GM12878 (cell line): ENCODE data around the gene RAB7B. TPM values are rescaled to one million over a fixed set of nuclear protein-coding genes. Genes with fewer than 3 reads are reported as not detected.

Source experiments
- ATAC-seq: fragments of 200-7000 bp; cut with Tn5 transposase; 3 replicates; pipeline ENCODE4 v1.9.1; 2020; ENCODE audit warnings: mild to moderate bottlenecking, moderate library complexity
- BruUV-seq: library from RNA; stranded (reverse); fragments of 400-500 nt; replicated peaks from 2 replicates; lab custom pipeline; 2021; lab: Mats Ljungman, UMichigan
- CTCF ChIA-PET: fragments of 300-600 bp; sonication (Branson Sonifier 250); formaldehyde crosslinking; extraction: SDS; loops from one replicate; lab custom pipeline; 2021; ENCODE audit warnings: inconsistent platforms; lab: Yijun Ruan, JAX
- POLR2A ChIA-PET: fragments of 350-600 bp; formaldehyde crosslinking; extraction: SDS; loops from one replicate; lab custom pipeline; 2021; ENCODE audit warnings: inconsistent platforms; lab: Charles Lee
- RAD21 ChIA-PET: fragments of 300-600 bp; sonication (Branson Sonifier 250); formaldehyde crosslinking; loops from one replicate; lab custom pipeline; 2023; ENCODE audit warnings: antibody characterized with exemption; ENCODE audit not compliant: unreplicated experiment; lab: Charles Lee
- SMC1A ChIA-PET: fragments of 300-600 bp; sonication (Branson Sonifier 250); formaldehyde crosslinking; loops from one replicate; lab custom pipeline; 2023; ENCODE audit not compliant: unreplicated experiment, uncharacterized antibody; lab: Charles Lee
- DNase-seq: peaks from one replicate; pipeline ENCODE4 v3.0.0-alpha.2; 2011; ENCODE audit warnings: low read depth, low spot score
- FAIRE-seq: peaks from 3 replicates; lab custom pipeline; 2011; peaks lifted over from hg19 to GRCh38; lab: Jason Lieb, UNC
- H2AFZ ChIP-seq: 2 replicates; pipeline ENCODE4 v1.6.0; 2011; ENCODE audit warnings: low read depth, low read length, control low read depth; ENCODE audit not compliant: control insufficient read depth
- H3K27ac ChIP-seq: 2 replicates; pipeline ENCODE4 v1.5.1; 2011; ENCODE audit warnings: control low read depth; ENCODE audit not compliant: control insufficient read depth, insufficient read depth
- H3K27me3 ChIP-seq, 2 experiments: replicated peaks in 1 of 2; 2 replicates each; pipeline versions ENCODE4 v1.6.0 to v1.6.1; 2011; ENCODE audit warnings: low read length in 1 of 2; ENCODE audit not compliant: control insufficient read depth in 2 of 2, insufficient read depth in 2 of 2
- H3K36me3 ChIP-seq, 2 experiments: 2 replicates each; pipeline ENCODE4 v1.5.1; 2011; ENCODE audit warnings: low read length in 1 of 2; ENCODE audit not compliant: control insufficient read depth in 2 of 2, insufficient read depth in 2 of 2
- H3K4me1 ChIP-seq: 2 replicates; pipeline ENCODE4 v1.6.1; 2011; ENCODE audit warnings: mild to moderate bottlenecking, low read length, moderate library complexity, mixed read lengths; ENCODE audit not compliant: control insufficient read depth, insufficient read depth
- H3K4me2 ChIP-seq: 2 replicates; pipeline ENCODE4 v1.6.0; 2011; ENCODE audit warnings: control low read depth; ENCODE audit not compliant: control insufficient read depth, insufficient read depth
- H3K4me3 ChIP-seq: fragments of 200-600 bp; sonication (generic); 2 replicates; pipeline ENCODE4 v1.5.1; 2016
- H3K79me2 ChIP-seq: 2 replicates; pipeline ENCODE4 v1.6.0; 2011; ENCODE audit warnings: low read length; ENCODE audit not compliant: control insufficient read depth, insufficient read depth
- H3K9ac ChIP-seq: 2 replicates; pipeline ENCODE4 v1.8.0; 2011; ENCODE audit warnings: low read length, control low read depth, mixed read lengths; ENCODE audit not compliant: control insufficient read depth, insufficient read depth
- H3K9me3 ChIP-seq: replicated peaks from 3 replicates; pipeline ENCODE4 v1.5.1; 2011; ENCODE audit warnings: mild to moderate bottlenecking, low read length; ENCODE audit not compliant: control insufficient read depth, insufficient read depth
- H4K20me1 ChIP-seq: 2 replicates; pipeline ENCODE4 v1.6.0; 2011; ENCODE audit not compliant: control insufficient read depth, insufficient read depth
- POU2F2 ChIP-seq: IDR thresholded peaks from 3 replicates; pipeline ENCODE4 v1.6.1; 2011; ENCODE audit warnings: low read depth, mild to moderate bottlenecking, low read length, borderline replicate concordance
- RAD21 ChIP-seq: IDR thresholded peaks from 2 replicates; pipeline ENCODE4 v1.6.1; 2011; ENCODE audit warnings: mild to moderate bottlenecking, low read depth, low read length, moderate library complexity; ENCODE audit not compliant: insufficient read depth
- SMARCA5 ChIP-seq: fragments of 450-650 bp; IDR thresholded peaks from 2 replicates; pipeline ENCODE4 v1.6.1; 2017; ENCODE audit warnings: mild to moderate bottlenecking
- SMC3 ChIP-seq: IDR thresholded peaks from 2 replicates; pipeline ENCODE4 v1.6.1; 2011; ENCODE audit warnings: low read length, improper control_type of control experiment, borderline replicate concordance
- YY1 ChIP-seq: IDR thresholded peaks from 2 replicates; pipeline ENCODE4 v1.6.1; 2011; ENCODE audit warnings: low read depth, mild to moderate bottlenecking, low read length
- ZNF217 ChIP-seq: fragments of 450-650 bp; IDR thresholded peaks from 2 replicates; pipeline ENCODE4 v1.6.1; 2017; ENCODE audit warnings: antibody characterized with exemption, mild to moderate bottlenecking
- WGBS: methylation state at CpG from one replicate; pipeline ENCODE4 v1.1.6; 2016; ENCODE audit warnings: low lambda C conversion rate; ENCODE audit not compliant: insufficient replicate concordance, insufficient coverage; ENCODE audit errors: missing lambda C conversion rate; 5-methylcytosine and 5-hydroxymethylcytosine counted together
- in situ Hi-C: fragments of 300-500 bp; cut with MboI; formaldehyde crosslinking; loops from 9 replicates; pipeline ENCODE4 v1.14.3; 2018; ENCODE audit warnings: mixed read lengths
- intact Hi-C: fragments of 100-400 bp; cut with micrococcal nuclease; formaldehyde crosslinking; loops from one replicate; pipeline ENCODE4 v1.14.2; 2022; ENCODE audit not compliant: unreplicated experiment
- polyA plus RNA-seq, 11 experiments: library from polyadenylated mRNA; depleted of rRNA in 4 of 11; unstranded in 6 of 11; stranded (reverse) in 5 of 11; fragments of >200 nt; fragmentation: Nextera tagmentation in 4 of 11; fragmentation: Illumina TruSeq in 1 of 11; extraction: Ambion mirVana in 4 of 11; extraction: Trizol in 1 of 11; gene quantifications; 1 replicate in 1 of 11; 2 replicates in 10 of 11; pipeline versions ENCODE4 v1.2.1 to v1.2.3, GENCODE V29; 2011 to 2016; ENCODE audit warnings: inconsistent platforms in 2 of 11, missing spikeins in 2 of 11, low read depth in 1 of 11
- total RNA-seq, 4 experiments: library from RNA; depleted of rRNA in 3 of 4; stranded (reverse); fragments of >200 nt in 3 of 4; fragmentation: Illumina TruSeq in 1 of 4; extraction: Trizol in 1 of 4; gene quantifications; 2 replicates each; pipeline versions ENCODE4 v1.2.1 to v1.2.3, GENCODE V29; 2013 to 2021
- TF ChIP-seq, protein P1 (sequence below): IDR thresholded peaks from 2 replicates; pipeline ENCODE4 v1.6.1; 2012; ENCODE audit warnings: low read length, inconsistent platforms
- TF ChIP-seq, protein P2 (sequence below), 3 experiments: IDR thresholded peaks in 2 of 3; conservative IDR thresholded peaks in 1 of 3; 2 replicates each; pipeline ENCODE4 v1.5.1; 2011; ENCODE audit warnings: low read depth in 3 of 3, low read length in 3 of 3, mild to moderate bottlenecking in 3 of 3, control low read depth in 2 of 3, moderate library complexity in 2 of 3, inconsistent platforms in 1 of 3, mixed read lengths in 1 of 3; ENCODE audit not compliant: control insufficient read depth in 2 of 3, insufficient read depth in 1 of 3; ENCODE audit errors: extremely low read depth in 1 of 3

The RAB7B gene
- total and polyA plus RNA-seq, 10 of the 15 experiments (the other 5 are each of a cell fraction or from before 2014, with no cell fraction given), result 0.09 TPM; not detected in 9

- ChIA-PET SMC1A (interaction anchor here (0.5 to 5.1 kb wide), 59 partner anchors 9 to 448 kb away, joined by 3 to 110 read pairs (median 4); partner anchors contain the start of genes CTSE and RAB7B), CTCF (interaction anchor here (0.6 to 5.6 kb wide), 95 partner anchors 9 to 906 kb away, joined by 3 to 230 read pairs (median 5); partner anchors contain the start of genes RAB29 and SLC26A9), POLR2A (interaction anchor here (1.1 to 1.8 kb wide), 3 partner anchors 8 to 318 kb away, joined by 3 to 5 read pairs (median 3); no protein-coding TSS in a partner anchor), RAD21 (interaction anchor here (0.6 to 4.8 kb wide), 60 partner anchors 9 to 494 kb away, joined by 3 to 158 read pairs (median 4); partner anchors contain the start of genes ELK4, RAB29 and SLC26A9)
- no peaks in the 10 kb centered on the region for H3K79me2 ChIP-seq
- H3K27me3 ChIP-seq, result no peaks in the 10 kb centered on the region; a peak in 1 of 4 replicates
- H3K4me2 ChIP-seq, result no peak overlapping the region
- no peaks in the 10 kb centered on the region for H3K9me3 ChIP-seq
- no peak overlapping the region for H3K27ac ChIP-seq
- BruUV-seq, result no TSS peak
- TF ChIP-seq POU2F2 (0 out of 3 replicates have a peak, but pooled peaks have one; percentile 8), ZNF217 (no peak), RAD21 (peak; percentile 99), SMC3 (peak; percentile 97), SMARCA5 (0 out of 2 replicates have a peak, but pooled peaks have one; percentile 25), YY1 (peak; percentile 59; the same call in 1 of the 2 replicates)
- TF ChIP-seq, protein P1, sequence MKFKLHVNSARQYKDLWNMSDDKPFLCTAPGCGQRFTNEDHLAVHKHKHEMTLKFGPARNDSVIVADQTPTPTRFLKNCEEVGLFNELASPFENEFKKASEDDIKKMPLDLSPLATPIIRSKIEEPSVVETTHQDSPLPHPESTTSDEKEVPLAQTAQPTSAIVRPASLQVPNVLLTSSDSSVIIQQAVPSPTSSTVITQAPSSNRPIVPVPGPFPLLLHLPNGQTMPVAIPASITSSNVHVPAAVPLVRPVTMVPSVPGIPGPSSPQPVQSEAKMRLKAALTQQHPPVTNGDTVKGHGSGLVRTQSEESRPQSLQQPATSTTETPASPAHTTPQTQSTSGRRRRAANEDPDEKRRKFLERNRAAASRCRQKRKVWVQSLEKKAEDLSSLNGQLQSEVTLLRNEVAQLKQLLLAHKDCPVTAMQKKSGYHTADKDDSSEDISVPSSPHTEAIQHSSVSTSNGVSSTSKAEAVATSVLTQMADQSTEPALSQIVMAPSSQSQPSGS, result no peak
- TF ChIP-seq, protein P2, sequence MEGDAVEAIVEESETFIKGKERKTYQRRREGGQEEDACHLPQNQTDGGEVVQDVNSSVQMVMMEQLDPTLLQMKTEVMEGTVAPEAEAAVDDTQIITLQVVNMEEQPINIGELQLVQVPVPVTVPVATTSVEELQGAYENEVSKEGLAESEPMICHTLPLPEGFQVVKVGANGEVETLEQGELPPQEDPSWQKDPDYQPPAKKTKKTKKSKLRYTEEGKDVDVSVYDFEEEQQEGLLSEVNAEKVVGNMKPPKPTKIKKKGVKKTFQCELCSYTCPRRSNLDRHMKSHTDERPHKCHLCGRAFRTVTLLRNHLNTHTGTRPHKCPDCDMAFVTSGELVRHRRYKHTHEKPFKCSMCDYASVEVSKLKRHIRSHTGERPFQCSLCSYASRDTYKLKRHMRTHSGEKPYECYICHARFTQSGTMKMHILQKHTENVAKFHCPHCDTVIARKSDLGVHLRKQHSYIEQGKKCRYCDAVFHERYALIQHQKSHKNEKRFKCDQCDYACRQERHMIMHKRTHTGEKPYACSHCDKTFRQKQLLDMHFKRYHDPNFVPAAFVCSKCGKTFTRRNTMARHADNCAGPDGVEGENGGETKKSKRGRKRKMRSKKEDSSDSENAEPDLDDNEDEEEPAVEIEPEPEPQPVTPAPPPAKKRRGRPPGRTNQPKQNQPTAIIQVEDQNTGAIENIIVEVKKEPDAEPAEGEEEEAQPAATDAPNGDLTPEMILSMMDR (IDR thresholded peaks at IDR 0.05 in 2 of 3, conservative IDR thresholded peaks at IDR 0.05 in 1 of 3; ENCODE audit: control insufficient read depth in 2 of 3, extremely low read depth in 1 of 3, insufficient read depth in 1 of 3, low read depth in 3 of 3, low read length in 3 of 3), result peak; percentile 90 to 98 (median 93)
- no peaks in the 10 kb centered on the region for H4K20me1 ChIP-seq
- 60% methylated on average over 2 of the region's 2 CpGs for WGBS
- no peaks in the 10 kb centered on the region for H3K4me1 ChIP-seq
- intact Hi-C loops (loop anchor here (1.0 to 5.0 kb wide), 4 partner anchors 58 to 385 kb away; no protein-coding TSS in a partner anchor), in situ Hi-C loops (no loop called here)
- no peak for FAIRE-seq
- DNase-seq, result peak; percentile 23
- H3K9ac ChIP-seq, result no peak overlapping the region
- H3K36me3 ChIP-seq, result no peaks in the 10 kb centered on the region
- ATAC-seq, result peak; percentile 98
- H3K4me3 ChIP-seq, result no peak overlapping the region
- no peak overlapping the region for H2AFZ ChIP-seq
Measured at GRCh38 chr1:205977402-205978014, 25.7 kb downstream of the RAB7B start.
